ENCODE measurements around the gene TCAP. TPM values are rescaled to one million over a fixed set of nuclear protein-coding genes. Genes with fewer than 3 reads are reported as not detected.

Gene TCAP
- total RNA-seq, 1 donor from 2014 or later = 2.3 TPM

- peaks cover 8% of the 10 kb centered on the region for H3K27me3 Mint-ChIP-seq (ENCODE audit: unreplicated experiment)
- H3K4me1 Mint-ChIP-seq (ENCODE audit: low read depth, unreplicated experiment) = peaks cover 10% of the 10 kb centered on the region
- H3K4me3 Mint-ChIP-seq (ENCODE audit: unreplicated experiment) = no peak overlapping the region
- H3K36me3 Mint-ChIP-seq (ENCODE audit: unreplicated experiment) = peaks cover 13% of the 10 kb centered on the region
- peaks cover 10% of the 10 kb centered on the region for H3K9me3 Mint-ChIP-seq (ENCODE audit: unreplicated experiment)
- no peak for TF ChIP-seq CTCF (IDR thresholded peaks at IDR 0.05; ENCODE audit: partially characterized antibody, unreplicated experiment)
- no peak for DNase-seq
- no peak overlapping the region for H3K27ac Mint-ChIP-seq (ENCODE audit: unreplicated experiment)
Measured at GRCh38 chr17:39684369-39685192, 19.4 kb downstream of the TCAP start.

- Mint-ChIP-seq H3K9me3 (ENCODE audit: unreplicated experiment) (peaks cover 10% of the 10 kb centered on the region), H3K27me3 (ENCODE audit: unreplicated experiment) (peaks cover 7% of the 10 kb centered on the region), H3K27ac (ENCODE audit: unreplicated experiment) (peak overlapping the region; percentile 87), H3K36me3 (ENCODE audit: unreplicated experiment) (peaks cover 13% of the 10 kb centered on the region), H3K4me1 (ENCODE audit: low read depth, unreplicated experiment) (peaks cover 10% of the 10 kb centered on the region), H3K4me3 (ENCODE audit: unreplicated experiment) (peak overlapping the region; percentile 97)
- DNase-seq = no peak
- no peak for TF ChIP-seq CTCF (IDR thresholded peaks at IDR 0.05; ENCODE audit: partially characterized antibody, unreplicated experiment)
Measured at GRCh38 chr17:39687101-39687545, 22.0 kb downstream of the TCAP start.

DNA sequence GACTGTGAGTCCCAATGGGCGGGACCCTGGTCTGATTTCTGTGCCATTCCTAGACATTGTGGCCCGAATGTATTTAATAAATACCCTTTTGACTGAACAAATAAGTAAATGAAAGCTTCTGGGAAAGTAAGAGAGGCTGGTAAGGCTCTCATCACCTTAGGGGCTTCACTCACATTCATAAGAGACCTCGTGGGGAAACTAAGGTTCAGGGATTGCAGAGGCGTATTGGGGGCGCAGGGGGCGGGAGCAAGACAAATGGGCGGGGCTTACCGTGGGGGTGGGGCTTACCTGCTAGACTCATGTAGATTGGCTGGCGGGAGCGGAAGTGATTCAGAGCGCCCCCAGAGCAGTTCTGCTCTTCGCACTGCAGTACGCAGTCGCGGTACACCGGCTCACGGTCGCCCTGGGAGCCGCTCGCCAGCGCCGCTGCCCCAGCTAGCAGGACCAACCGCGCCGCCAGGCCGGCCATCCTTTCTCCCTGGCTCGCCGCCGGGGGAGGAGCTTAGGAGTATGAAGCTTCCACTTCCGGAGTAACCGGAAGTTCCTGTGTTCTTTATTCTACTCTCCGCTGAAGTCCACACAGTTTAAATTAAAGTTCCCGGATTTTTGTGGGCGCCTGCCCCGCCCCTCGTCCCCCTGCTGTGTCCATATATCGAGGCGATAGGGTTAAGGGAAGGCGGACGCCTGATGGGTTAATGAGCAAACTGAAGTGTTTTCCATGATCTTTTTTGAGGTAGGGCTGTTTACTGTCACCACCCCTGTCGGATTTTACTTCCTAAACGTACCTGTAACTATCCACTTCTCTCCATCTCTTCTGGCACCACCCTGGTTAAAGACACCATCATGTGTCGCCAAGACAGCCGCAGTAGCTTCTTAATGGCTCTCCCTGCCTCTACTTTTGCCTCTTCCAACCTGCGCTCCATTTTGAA, 22.7 kb downstream of the TCAP start, which contains the start of gene PGAP3:
PGAP3 (minus strand) TSS at position 512 of the 929 bp plus-strand sequence; CDS start at position 469, 43 bp downstream.
- peaks cover 13% of the 10 kb centered on the region for H3K36me3 Mint-ChIP-seq (ENCODE audit: unreplicated experiment)
- peaks cover 10% of the 10 kb centered on the region for H3K9me3 Mint-ChIP-seq (ENCODE audit: unreplicated experiment)
- peak within 1 kb of the TSS; percentile 87 for H3K27ac Mint-ChIP-seq (ENCODE audit: unreplicated experiment)
- H3K4me1 Mint-ChIP-seq (ENCODE audit: low read depth, unreplicated experiment) = peaks cover 10% of the 10 kb centered on the region
- no peak for TF ChIP-seq CTCF (IDR thresholded peaks at IDR 0.05; ENCODE audit: partially characterized antibody, unreplicated experiment)
- peak; percentile 86 for DNase-seq
- peak within 1 kb of the TSS; percentile 97 for H3K4me3 Mint-ChIP-seq (ENCODE audit: unreplicated experiment)
- peaks cover 7% of the 10 kb centered on the region for H3K27me3 Mint-ChIP-seq (ENCODE audit: unreplicated experiment)

DNA sequence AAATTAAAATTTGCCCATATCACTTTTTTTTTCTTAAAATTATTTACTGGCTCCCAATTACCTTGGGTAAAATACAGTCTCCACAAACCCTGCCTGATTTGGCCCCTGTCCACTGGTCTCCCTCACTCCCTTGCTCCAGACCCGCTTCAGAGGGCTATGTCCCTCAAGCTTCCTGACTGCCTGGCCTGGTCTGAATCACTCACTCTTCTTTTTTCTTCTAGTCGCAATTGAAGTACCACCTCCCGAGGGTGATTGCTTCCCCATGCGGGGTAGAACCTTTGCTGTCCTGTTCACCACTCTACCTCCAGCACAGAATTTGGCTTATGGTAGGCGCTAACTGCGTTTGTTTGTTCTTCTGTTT, 23.3 kb downstream of the TCAP start:
- no peak for TF ChIP-seq CTCF (IDR thresholded peaks at IDR 0.05; ENCODE audit: partially characterized antibody, unreplicated experiment)
- Mint-ChIP-seq H3K36me3 (ENCODE audit: unreplicated experiment) (peaks cover 13% of the 10 kb centered on the region), H3K27ac (ENCODE audit: unreplicated experiment) (peak overlapping the region; percentile 87), H3K27me3 (ENCODE audit: unreplicated experiment) (peaks cover 6% of the 10 kb centered on the region), H3K4me3 (ENCODE audit: unreplicated experiment) (peak overlapping the region; percentile 97), H3K4me1 (ENCODE audit: low read depth, unreplicated experiment) (peaks cover 10% of the 10 kb centered on the region), H3K9me3 (ENCODE audit: unreplicated experiment) (peaks cover 7% of the 10 kb centered on the region)
- no peak for DNase-seq
